ENCODE results near the gene RNF208. TPM values are rescaled to one million over a fixed set of nuclear protein-coding genes. Genes with fewer than 3 reads are reported as not detected.

RNF208 gene
- polyA plus RNA-seq, 1 of the 3 experiments (the other 2 are of a cell fraction): 2.7 TPM

DNA sequence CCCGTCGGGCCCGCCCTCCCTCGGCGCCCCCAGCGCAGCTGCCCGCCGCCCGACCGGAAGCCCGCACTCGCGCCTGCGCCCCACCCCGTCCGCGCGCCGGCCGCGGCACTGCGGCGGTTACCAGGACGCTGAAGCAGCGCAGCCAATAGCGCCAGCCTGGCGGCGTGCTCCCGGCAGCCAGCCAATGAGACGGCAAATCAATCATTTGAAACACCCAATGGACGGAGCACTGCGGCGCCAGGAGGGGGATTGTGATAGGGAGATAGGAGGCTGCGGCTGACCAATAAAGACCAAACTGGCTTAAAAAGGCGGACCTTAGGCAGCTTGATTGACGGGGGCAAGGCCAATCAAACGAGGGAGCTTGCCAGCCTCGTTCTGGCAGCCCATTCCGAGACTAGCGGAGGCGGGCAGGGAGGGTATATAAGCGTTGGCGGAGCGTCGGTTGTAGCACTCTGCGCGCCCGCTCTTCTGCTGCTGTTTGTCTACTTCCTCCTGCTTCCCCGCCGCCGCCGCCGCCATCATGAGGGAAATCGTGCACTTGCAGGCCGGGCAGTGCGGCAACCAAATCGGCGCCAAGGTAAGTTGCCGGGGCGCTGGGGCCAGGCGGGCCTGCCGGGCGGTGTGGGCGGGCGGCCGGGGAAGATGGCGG lies 18.9 kb upstream of the RNF208 start, which contains the start of gene TUBB4B:
TUBB4B (plus strand) TSS at position 447 of the 649 bp plus-strand sequence; CDS start at position 521, 74 bp downstream.
- Histone ChIP-seq H3K27ac (ENCODE audit: low read depth in 2 of 2, low read length in 1 of 2) (peak within 1 kb of the TSS; percentile 95 to 98), H3K36me3 (replicated peaks in 1 of 2; ENCODE audit: control insufficient read depth in 1 of 2, insufficient read depth in 2 of 2, low read length in 1 of 2) (peaks cover 13 to 20% of the 10 kb centered on the region in 2 experiments), H3K4me2 (peak within 1 kb of the TSS; percentile 98), H3K9ac (peak within 1 kb of the TSS; percentile 94), H4K20me1 (ENCODE audit: insufficient read depth) (peaks cover 29% of the 10 kb centered on the region), H3K4me3 (ENCODE audit: low read depth in 2 of 2, low read length in 1 of 2) (peak within 1 kb of the TSS; percentile 84 to 87), H3K27me3 (ENCODE audit: insufficient read depth) (no peaks in the 10 kb centered on the region), H3K9me2 (no peaks in the 10 kb centered on the region), H3K79me2 (ENCODE audit: insufficient read depth) (peaks cover 55% of the 10 kb centered on the region), H2AFZ (ENCODE audit: low read depth) (peak within 1 kb of the TSS; percentile 58; the same call in 1 of the 2 replicates), H3K4me1 (ENCODE audit: control insufficient read depth in 1 of 2, insufficient read depth in 2 of 2, low read depth in 1 of 2, low read length in 1 of 2) (peaks cover 17 to 37% of the 10 kb centered on the region in 2 experiments; a peak in 2 of 4 replicates), H3F3A (replicated peaks; ENCODE audit: insufficient read depth) (peaks cover 19% of the 10 kb centered on the region), H3K9me3 (no peaks in the 10 kb centered on the region)
- TF ChIP-seq TCF12 (IDR thresholded peaks at IDR 0.05) (no peak; the same call in 1 of the 2 replicates), GABPA (IDR thresholded peaks at IDR 0.05; ENCODE audit: low read depth) (no peak; the same call in none of the 2 replicates), FOXM1 (IDR thresholded peaks at IDR 0.05; ENCODE audit: low read depth) (peak; percentile 85; the same call in 1 of the 2 replicates), RFX5 (IDR thresholded peaks at IDR 0.05; ENCODE audit: low read length) (peak; percentile 73), SIN3A (IDR thresholded peaks at IDR 0.05; ENCODE audit: borderline replicate concordance, low read depth, low read length) (peak; percentile 98), RAD21 (IDR thresholded peaks at IDR 0.05; ENCODE audit: low read length) (no peak), NRF1 (IDR thresholded peaks at IDR 0.05; ENCODE audit: low read depth, low read length) (peak; percentile 85), YY1 (IDR thresholded peaks at IDR 0.05; ENCODE audit: low read depth) (peak; percentile 85), TAF1 (IDR thresholded peaks at IDR 0.05; ENCODE audit: borderline replicate concordance, low read depth, low read length) (peak; percentile 99), RXRA (IDR thresholded peaks at IDR 0.05; ENCODE audit: borderline replicate concordance, low read depth) (no peak), CHD2 (IDR thresholded peaks at IDR 0.05; ENCODE audit: low read length, partially characterized antibody) (peak; percentile 96), JUND (IDR thresholded peaks at IDR 0.05) (no peak), SMC3 (IDR thresholded peaks at IDR 0.05; ENCODE audit: low read depth, low read length) (no peak), FOXJ3 (CRISPR knock-in tag; IDR thresholded peaks at IDR 0.05) (no peak), RCOR1 (IDR thresholded peaks at IDR 0.05; ENCODE audit: low read length) (no peak), MEF2A (IDR thresholded peaks at IDR 0.05; ENCODE audit: borderline replicate concordance, low read depth) (no peak), POLR2AphosphoS5 (IDR thresholded peaks at IDR 0.05; ENCODE audit: low read depth, low read length) (peak; percentile 100)
- TF ChIP-seq, protein P1, sequence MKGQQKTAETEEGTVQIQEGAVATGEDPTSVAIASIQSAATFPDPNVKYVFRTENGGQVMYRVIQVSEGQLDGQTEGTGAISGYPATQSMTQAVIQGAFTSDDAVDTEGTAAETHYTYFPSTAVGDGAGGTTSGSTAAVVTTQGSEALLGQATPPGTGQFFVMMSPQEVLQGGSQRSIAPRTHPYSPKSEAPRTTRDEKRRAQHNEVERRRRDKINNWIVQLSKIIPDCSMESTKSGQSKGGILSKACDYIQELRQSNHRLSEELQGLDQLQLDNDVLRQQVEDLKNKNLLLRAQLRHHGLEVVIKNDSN (IDR thresholded peaks at IDR 0.05; ENCODE audit: borderline replicate concordance, low read depth): no peak
- TF ChIP-seq, protein P2, sequence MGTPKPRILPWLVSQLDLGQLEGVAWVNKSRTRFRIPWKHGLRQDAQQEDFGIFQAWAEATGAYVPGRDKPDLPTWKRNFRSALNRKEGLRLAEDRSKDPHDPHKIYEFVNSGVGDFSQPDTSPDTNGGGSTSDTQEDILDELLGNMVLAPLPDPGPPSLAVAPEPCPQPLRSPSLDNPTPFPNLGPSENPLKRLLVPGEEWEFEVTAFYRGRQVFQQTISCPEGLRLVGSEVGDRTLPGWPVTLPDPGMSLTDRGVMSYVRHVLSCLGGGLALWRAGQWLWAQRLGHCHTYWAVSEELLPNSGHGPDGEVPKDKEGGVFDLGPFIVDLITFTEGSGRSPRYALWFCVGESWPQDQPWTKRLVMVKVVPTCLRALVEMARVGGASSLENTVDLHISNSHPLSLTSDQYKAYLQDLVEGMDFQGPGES (IDR thresholded peaks at IDR 0.05; ENCODE audit: low read depth, low read length): peak; percentile 99
- TF ChIP-seq, protein P3, sequence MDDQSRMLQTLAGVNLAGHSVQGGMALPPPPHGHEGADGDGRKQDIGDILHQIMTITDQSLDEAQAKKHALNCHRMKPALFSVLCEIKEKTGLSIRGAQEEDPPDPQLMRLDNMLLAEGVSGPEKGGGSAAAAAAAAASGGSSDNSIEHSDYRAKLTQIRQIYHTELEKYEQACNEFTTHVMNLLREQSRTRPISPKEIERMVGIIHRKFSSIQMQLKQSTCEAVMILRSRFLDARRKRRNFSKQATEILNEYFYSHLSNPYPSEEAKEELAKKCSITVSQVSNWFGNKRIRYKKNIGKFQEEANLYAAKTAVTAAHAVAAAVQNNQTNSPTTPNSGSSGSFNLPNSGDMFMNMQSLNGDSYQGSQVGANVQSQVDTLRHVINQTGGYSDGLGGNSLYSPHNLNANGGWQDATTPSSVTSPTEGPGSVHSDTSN (IDR thresholded peaks at IDR 0.05): peak; percentile 100
- TF ChIP-seq, protein P4, sequence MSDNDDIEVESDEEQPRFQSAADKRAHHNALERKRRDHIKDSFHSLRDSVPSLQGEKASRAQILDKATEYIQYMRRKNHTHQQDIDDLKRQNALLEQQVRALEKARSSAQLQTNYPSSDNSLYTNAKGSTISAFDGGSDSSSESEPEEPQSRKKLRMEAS (IDR thresholded peaks at IDR 0.05; ENCODE audit: low read depth): peak; percentile 79
- TF ChIP-seq, protein P5, sequence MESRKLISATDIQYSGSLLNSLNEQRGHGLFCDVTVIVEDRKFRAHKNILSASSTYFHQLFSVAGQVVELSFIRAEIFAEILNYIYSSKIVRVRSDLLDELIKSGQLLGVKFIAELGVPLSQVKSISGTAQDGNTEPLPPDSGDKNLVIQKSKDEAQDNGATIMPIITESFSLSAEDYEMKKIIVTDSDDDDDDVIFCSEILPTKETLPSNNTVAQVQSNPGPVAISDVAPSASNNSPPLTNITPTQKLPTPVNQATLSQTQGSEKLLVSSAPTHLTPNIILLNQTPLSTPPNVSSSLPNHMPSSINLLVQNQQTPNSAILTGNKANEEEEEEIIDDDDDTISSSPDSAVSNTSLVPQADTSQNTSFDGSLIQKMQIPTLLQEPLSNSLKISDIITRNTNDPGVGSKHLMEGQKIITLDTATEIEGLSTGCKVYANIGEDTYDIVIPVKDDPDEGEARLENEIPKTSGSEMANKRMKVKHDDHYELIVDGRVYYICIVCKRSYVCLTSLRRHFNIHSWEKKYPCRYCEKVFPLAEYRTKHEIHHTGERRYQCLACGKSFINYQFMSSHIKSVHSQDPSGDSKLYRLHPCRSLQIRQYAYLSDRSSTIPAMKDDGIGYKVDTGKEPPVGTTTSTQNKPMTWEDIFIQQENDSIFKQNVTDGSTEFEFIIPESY (IDR thresholded peaks at IDR 0.05; ENCODE audit: borderline replicate concordance, low read depth): no peak
- TF ChIP-seq, protein P6, sequence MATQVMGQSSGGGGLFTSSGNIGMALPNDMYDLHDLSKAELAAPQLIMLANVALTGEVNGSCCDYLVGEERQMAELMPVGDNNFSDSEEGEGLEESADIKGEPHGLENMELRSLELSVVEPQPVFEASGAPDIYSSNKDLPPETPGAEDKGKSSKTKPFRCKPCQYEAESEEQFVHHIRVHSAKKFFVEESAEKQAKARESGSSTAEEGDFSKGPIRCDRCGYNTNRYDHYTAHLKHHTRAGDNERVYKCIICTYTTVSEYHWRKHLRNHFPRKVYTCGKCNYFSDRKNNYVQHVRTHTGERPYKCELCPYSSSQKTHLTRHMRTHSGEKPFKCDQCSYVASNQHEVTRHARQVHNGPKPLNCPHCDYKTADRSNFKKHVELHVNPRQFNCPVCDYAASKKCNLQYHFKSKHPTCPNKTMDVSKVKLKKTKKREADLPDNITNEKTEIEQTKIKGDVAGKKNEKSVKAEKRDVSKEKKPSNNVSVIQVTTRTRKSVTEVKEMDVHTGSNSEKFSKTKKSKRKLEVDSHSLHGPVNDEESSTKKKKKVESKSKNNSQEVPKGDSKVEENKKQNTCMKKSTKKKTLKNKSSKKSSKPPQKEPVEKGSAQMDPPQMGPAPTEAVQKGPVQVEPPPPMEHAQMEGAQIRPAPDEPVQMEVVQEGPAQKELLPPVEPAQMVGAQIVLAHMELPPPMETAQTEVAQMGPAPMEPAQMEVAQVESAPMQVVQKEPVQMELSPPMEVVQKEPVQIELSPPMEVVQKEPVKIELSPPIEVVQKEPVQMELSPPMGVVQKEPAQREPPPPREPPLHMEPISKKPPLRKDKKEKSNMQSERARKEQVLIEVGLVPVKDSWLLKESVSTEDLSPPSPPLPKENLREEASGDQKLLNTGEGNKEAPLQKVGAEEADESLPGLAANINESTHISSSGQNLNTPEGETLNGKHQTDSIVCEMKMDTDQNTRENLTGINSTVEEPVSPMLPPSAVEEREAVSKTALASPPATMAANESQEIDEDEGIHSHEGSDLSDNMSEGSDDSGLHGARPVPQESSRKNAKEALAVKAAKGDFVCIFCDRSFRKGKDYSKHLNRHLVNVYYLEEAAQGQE (IDR thresholded peaks at IDR 0.05; ENCODE audit: low read depth, low read length): peak; percentile 79; the same call in 1 of the 2 replicates
- POLR2A ChIA-PET: interaction anchor here (0.8 to 6.4 kb wide), 20 partner anchors 10 to 170 kb away, joined by 3 to 83 read pairs (median 6); partner anchors contain the start of genes ANAPC2, CYSRT1, DPP7 and GRIN1
- CTCF ChIA-PET: interaction anchor here (1.1 to 2.1 kb wide), 7 partner anchors 12 to 194 kb away, joined by 3 to 9 read pairs (median 3); partner anchors contain the start of genes EXD3, NELFB, NOXA1 and NPDC1
- WGBS (ENCODE audit: low lambda C conversion rate): under 1% methylated on average over 21 of the region's 67 CpGs
- peak; percentile 98 for DNase-seq

All from SK-N-SH (cell line).